Anterior cingulate cortex (tissue), 58 donors: ENCODE measurements around the gene IFI44L.

ENCODE experiments used
- DNase-seq, 58 donors: peaks; one replicate each; lab custom pipeline; 2025; lab: John Stamatoyannopoulos, UW

The IFI44L gene

GRCh38 chr1:78682496-78682895 is 62.2 kb downstream of the IFI44L start:
- DNase-seq = no peak

GRCh38 chr1:78683079-78683478 is 62.8 kb downstream of the IFI44L start:
- no peak for DNase-seq

DNA sequence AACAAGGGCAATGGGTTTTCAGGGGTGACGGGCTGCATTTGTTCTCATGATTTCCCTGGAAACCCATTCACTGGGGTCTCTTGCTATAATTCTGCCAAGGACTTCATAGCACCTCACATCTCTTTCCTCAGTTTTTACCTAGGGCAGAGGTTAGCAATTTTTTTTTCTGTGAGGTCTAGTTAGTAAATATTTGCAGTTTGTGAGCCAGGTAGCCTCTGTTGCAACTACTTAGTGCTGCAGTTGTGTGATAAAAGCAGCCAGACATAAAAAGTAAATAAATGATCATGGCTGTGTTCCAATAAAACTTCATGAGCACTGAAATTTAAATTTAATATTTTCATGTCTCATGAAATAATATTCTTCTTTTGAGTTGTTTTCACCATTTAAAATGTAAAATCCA is 67.1 kb downstream of the IFI44L start:
- DNase-seq = no peak

DNA sequence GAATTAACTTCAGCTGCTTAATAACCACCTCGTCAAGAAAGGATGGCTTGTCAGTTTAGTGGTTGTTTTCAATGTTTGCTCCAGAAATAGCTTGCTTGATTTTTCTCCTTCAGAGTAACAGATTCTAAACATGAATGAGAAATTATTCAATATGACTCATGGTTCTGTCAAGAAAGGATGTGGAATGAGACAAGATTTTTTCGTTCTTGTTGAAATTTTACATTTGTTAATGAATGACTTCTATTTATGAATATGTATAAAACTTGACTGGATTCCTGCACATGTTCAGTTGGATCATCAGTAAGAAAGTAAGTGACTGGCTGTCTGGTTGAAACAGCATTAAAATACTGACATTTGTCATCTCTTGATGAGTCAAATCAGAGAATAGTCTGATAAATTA is 67.7 kb downstream of the IFI44L start:
- DNase-seq = no peak

DNA sequence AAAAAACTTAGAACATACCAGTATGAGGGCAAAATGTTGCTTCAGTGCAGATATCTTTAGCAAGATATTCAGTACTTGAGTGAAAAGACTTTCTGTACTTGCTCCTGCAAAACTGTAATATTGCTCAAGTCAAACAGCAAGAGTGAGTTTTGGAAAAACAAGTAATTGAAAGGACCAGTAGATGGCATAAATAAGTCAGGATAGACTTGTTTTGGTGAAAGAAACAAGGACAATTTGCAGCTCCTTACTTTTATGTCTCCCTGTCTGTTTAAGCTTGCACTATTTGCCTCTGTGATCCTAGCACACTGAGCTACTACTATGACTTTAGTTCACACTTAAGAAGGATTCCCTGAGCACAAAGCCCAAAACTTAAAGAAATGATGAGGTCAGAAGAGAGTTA is 68.4 kb downstream of the IFI44L start:
- no peak for DNase-seq

- no peak for DNase-seq
Observed at GRCh38 chr1:78690516-78690915, 70.3 kb downstream of the IFI44L start.

GRCh38 chr1:78691995-78692747 is 71.9 kb downstream of the IFI44L start:
- no peak for DNase-seq
